Suprapubic skin (tissue), 3 donors: ENCODE data around the gene SLC44A4.

ENCODE experiments used
- CTCF ChIP-seq, 2 donors: fragments of 200-600 bp in 1 of 2; fragments of 450-650 bp in 1 of 2; sonication (generic) in 1 of 2; IDR thresholded peaks; one replicate each; pipeline ENCODE4 v1.5.1; 2016 to 2019; ENCODE audit warnings: antibody characterized with exemption in 2 of 2, mild to moderate bottlenecking in 1 of 2, moderate library complexity in 1 of 2
- POLR2AphosphoS5 ChIP-seq, 3 donors: sonication (generic); formaldehyde crosslinking; IDR thresholded peaks; one replicate each; pipeline ENCODE4 v1.6.1; 2017; ENCODE audit warnings: antibody characterized with exemption in 3 of 3

DNA sequence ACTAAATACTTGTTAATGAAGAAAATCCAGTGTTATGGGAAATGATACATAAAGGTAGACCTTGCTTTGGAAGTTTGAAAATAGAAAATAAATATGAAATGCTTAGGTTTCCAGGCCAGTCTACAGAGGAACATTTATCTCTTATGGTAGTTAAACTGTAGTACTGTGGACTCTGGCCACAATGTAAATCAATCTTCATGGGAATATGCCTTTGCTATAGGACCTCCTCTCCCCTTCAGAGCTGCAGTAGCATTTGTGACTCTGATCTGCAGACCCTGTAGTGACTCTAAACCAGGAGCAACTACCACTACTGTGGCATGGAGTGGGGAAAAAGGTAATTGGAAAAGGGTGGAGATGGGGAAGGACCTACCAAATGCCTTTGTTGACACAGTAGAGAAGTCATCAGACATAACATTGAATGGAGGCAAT, 58.9 kb downstream of the SLC44A4 start:
- TF ChIP-seq CTCF (IDR thresholded peaks at IDR 0.05) = no peak
- TF ChIP-seq POLR2AphosphoS5 (IDR thresholded peaks at IDR 0.05) = no peak
